CD14-positive monocyte (primary cell): ENCODE results near the gene LRRC61. TPM values are rescaled to one million over a fixed set of nuclear protein-coding genes. Genes with fewer than 3 reads are reported as not detected.

ENCODE experiments used
- DNase-seq, 3 donors: peaks; one replicate each; pipeline ENCODE4 v3.0.0-alpha.2; 2011 to 2022
- H2AFZ ChIP-seq: 2 replicates; pipeline ENCODE4 v1.6.0; 2012; ENCODE audit warnings: mild to moderate bottlenecking, low read depth, low read length, inconsistent platforms; ENCODE audit not compliant: insufficient read depth, poor library complexity, severe bottlenecking
- H3K27ac ChIP-seq, 2 donors: 1 replicate in 1 of 2; 2 replicates in 1 of 2; pipeline ENCODE4 v1.5.1; 2012 to 2013; ENCODE audit warnings: low read length in 2 of 2, control low read depth in 1 of 2, inconsistent platforms in 1 of 2, low read depth in 1 of 2, mild to moderate bottlenecking in 1 of 2
- H3K27me3 ChIP-seq, 2 donors: one replicate each; pipeline versions ENCODE4 v1.6.0 to v1.6.1; 2011 to 2013; ENCODE audit warnings: low read length in 2 of 2; ENCODE audit not compliant: control insufficient read depth in 2 of 2, insufficient read depth in 2 of 2
- H3K36me3 ChIP-seq, 2 donors: replicated peaks in 1 of 2; 1 replicate in 1 of 2; 2 replicates in 1 of 2; pipeline versions ENCODE4 v1.5.1 to v1.6.1; 2012 to 2013; ENCODE audit warnings: low read length in 2 of 2, control low read depth in 1 of 2, inconsistent platforms in 1 of 2, mild to moderate bottlenecking in 1 of 2; ENCODE audit not compliant: insufficient read depth in 2 of 2, control insufficient read depth in 1 of 2
- H3K4me1 ChIP-seq, 2 donors: 1 replicate in 1 of 2; 2 replicates in 1 of 2; pipeline versions ENCODE4 v1.5.1 to v1.6.1; 2012 to 2013; ENCODE audit warnings: low read length in 2 of 2, control low read depth in 1 of 2, inconsistent platforms in 1 of 2, mild to moderate bottlenecking in 1 of 2, moderate library complexity in 1 of 2; ENCODE audit not compliant: insufficient read depth in 2 of 2, control insufficient read depth in 1 of 2
- H3K4me2 ChIP-seq: replicated peaks from 2 replicates; pipeline ENCODE3; 2012; ENCODE audit warnings: low read length, moderate library complexity, mild to moderate bottlenecking; ENCODE audit not compliant: poor library complexity, severe bottlenecking; ENCODE audit errors: extremely low read depth
- H3K4me3 ChIP-seq, 3 experiments: fragments of 200-600 bp in 1 of 3; sonication (generic) in 1 of 3; replicated peaks in 1 of 3; 1 replicate in 2 of 3; 2 replicates in 1 of 3; pipeline ENCODE4 v1.5.1; 2011 to 2013; ENCODE audit warnings: low read length in 3 of 3, mild to moderate bottlenecking in 3 of 3, control low read depth in 2 of 3, low read depth in 2 of 3, inconsistent platforms in 1 of 3, moderate library complexity in 1 of 3
- H3K79me2 ChIP-seq: 2 replicates; pipeline ENCODE4 v1.6.0; 2012; ENCODE audit warnings: mild to moderate bottlenecking, control low read depth, inconsistent platforms, low read length, moderate library complexity; ENCODE audit not compliant: insufficient read depth
- H3K9ac ChIP-seq: 2 replicates; pipeline ENCODE4 v1.6.0; 2017; ENCODE audit warnings: low read length, mild to moderate bottlenecking; ENCODE audit not compliant: insufficient read depth, poor library complexity, severe bottlenecking
- H3K9me3 ChIP-seq, 2 donors: replicated peaks in 1 of 2; 1 replicate in 1 of 2; 2 replicates in 1 of 2; pipeline versions ENCODE4 v1.5.1 to v1.6.1; 2012 to 2013; ENCODE audit warnings: low read length in 2 of 2, control low read depth in 1 of 2; ENCODE audit not compliant: control insufficient read depth in 1 of 2, insufficient read depth in 1 of 2
- H4K20me1 ChIP-seq: 2 replicates; pipeline ENCODE4 v1.6.0; 2012; ENCODE audit warnings: mild to moderate bottlenecking, low read length, control low read depth, moderate library complexity; ENCODE audit not compliant: insufficient read depth
- H3K27ac Mint-ChIP-seq, 7 donors: one replicate each; pipeline ENCODE4 v1.8.0; 2020; ENCODE audit warnings: mild to moderate bottlenecking in 7 of 7, mixed read lengths in 7 of 7, moderate library complexity in 6 of 7, inconsistent platforms in 2 of 7
- H3K27me3 Mint-ChIP-seq, 3 donors: one replicate each; pipeline ENCODE4 v1.8.0; 2021 to 2022; ENCODE audit warnings: low read depth in 3 of 3, mild to moderate bottlenecking in 3 of 3, mixed read lengths in 3 of 3, moderate library complexity in 3 of 3, inconsistent platforms in 1 of 3
- H3K36me3 Mint-ChIP-seq, 2 donors: one replicate each; pipeline ENCODE4 v1.8.0; 2020; ENCODE audit warnings: mixed read lengths in 2 of 2, inconsistent platforms in 1 of 2, mild to moderate bottlenecking in 1 of 2
- H3K4me1 Mint-ChIP-seq: one replicate; pipeline ENCODE4 v1.8.0; 2020; ENCODE audit warnings: mild to moderate bottlenecking, mixed read lengths
- H3K4me3 Mint-ChIP-seq, 2 donors: one replicate each; pipeline ENCODE4 v1.8.0; 2020; ENCODE audit warnings: mild to moderate bottlenecking in 2 of 2, mixed read lengths in 2 of 2, moderate library complexity in 1 of 2
- H3K9me3 Mint-ChIP-seq, 7 donors: one replicate each; pipeline ENCODE4 v1.8.0; 2020 to 2022; ENCODE audit warnings: mixed read lengths in 7 of 7, mild to moderate bottlenecking in 6 of 7, moderate library complexity in 6 of 7, inconsistent platforms in 2 of 7
- CTCF ChIP-seq: fragments of 200-600 bp; IDR thresholded peaks from one replicate; pipeline ENCODE4 v1.8.0; 2022; ENCODE audit warnings: antibody characterized with exemption, mild to moderate bottlenecking
- WGBS: methylation state at CpG from one replicate; pipeline ENCODE4 v1.1.5; 2013; ENCODE audit warnings: missing lambda C conversion rate; ENCODE audit not compliant: insufficient coverage; 5-methylcytosine and 5-hydroxymethylcytosine counted together
- intact Hi-C, 2 donors: fragments of 100-400 bp; cut with micrococcal nuclease; formaldehyde crosslinking; loops; one replicate each; pipeline versions ENCODE4 v1.15.0 to v1.15.1; 2023
- polyA plus RNA-seq, 3 donors: library from polyadenylated mRNA; depleted of rRNA in 1 of 3; unstranded in 2 of 3; stranded (reverse) in 1 of 3; fragments of 300-500 nt in 2 of 3; fragments of >200 nt in 1 of 3; fragmentation: Illumina TruSeq in 2 of 3; gene quantifications; 1 replicate in 2 of 3; 2 replicates in 1 of 3; pipeline ENCODE4 v1.2.3, GENCODE V29; 2012 to 2021

LRRC61 gene
- polyA plus RNA-seq, 3 donors: 1.4 to 8.6 (median 5.7) TPM

- no peak for DNase-seq
- WGBS: 96% methylated on average over 4 of the region's 7 CpGs
- intact Hi-C loops: no loop called here
- no peaks in the 10 kb centered on the region for H3K36me3 Mint-ChIP-seq
- Histone ChIP-seq H3K9me3 (no peaks in the 10 kb centered on the region), H3K9ac (no peak overlapping the region), H3K4me3 (no peak overlapping the region), H4K20me1 (no peaks in the 10 kb centered on the region), H3K27me3 (no peaks in the 10 kb centered on the region), H2AFZ (no peak overlapping the region), H3K4me2 (no peak overlapping the region), H3K27ac (no peak overlapping the region), H3K79me2 (no peaks in the 10 kb centered on the region), H3K36me3 (no peaks in the 10 kb centered on the region), H3K4me1 (peaks cover 6 to 9% of the 10 kb centered on the region in 2 donors)
- H3K27ac Mint-ChIP-seq: no peak overlapping the region
- peaks cover 20% of the 10 kb centered on the region for H3K4me1 Mint-ChIP-seq
- H3K27me3 Mint-ChIP-seq: no peaks in the 10 kb centered on the region
- no peaks in the 10 kb centered on the region for H3K9me3 Mint-ChIP-seq
- no peak overlapping the region for H3K4me3 Mint-ChIP-seq
- TF ChIP-seq CTCF: no peak
Measured at GRCh38 chr7:150317748-150318444, 5.3 kb upstream of the LRRC61 start.

GRCh38 chr7:150321788-150322113 lies 1.4 kb upstream of the LRRC61 start:
- H3K4me1 ChIP-seq: peaks cover 33 to 37% of the 10 kb centered on the region in 2 donors
- H3K4me3 Mint-ChIP-seq: peak overlapping the region in 1 of 2 donors; percentile 94
- peaks cover 43% of the 10 kb centered on the region for H3K4me1 Mint-ChIP-seq
- H3K9ac ChIP-seq: no peak overlapping the region
- H3K27ac Mint-ChIP-seq: no peak overlapping the region
- H3K4me2 ChIP-seq: no peak overlapping the region
- intact Hi-C loops: no loop called here
- H3K27ac ChIP-seq: no peak overlapping the region
- no peaks in the 10 kb centered on the region for H3K36me3 ChIP-seq
- H3K9me3 ChIP-seq: no peaks in the 10 kb centered on the region
- H3K36me3 Mint-ChIP-seq: peaks cover 3 to 10% of the 10 kb centered on the region in 2 donors
- H3K9me3 Mint-ChIP-seq: no peaks in the 10 kb centered on the region
- no peak for TF ChIP-seq CTCF
- no peaks in the 10 kb centered on the region for H3K27me3 ChIP-seq
- WGBS: 96% methylated on average over 2 of the region's 3 CpGs
- H3K4me3 ChIP-seq: no peak overlapping the region
- H3K79me2 ChIP-seq: peaks cover 12% of the 10 kb centered on the region
- H3K27me3 Mint-ChIP-seq: peaks cover 0 to 2% (median 0%) of the 10 kb centered on the region in 3 donors
- H4K20me1 ChIP-seq: no peaks in the 10 kb centered on the region
- H2AFZ ChIP-seq: no peak overlapping the region
- no peak for DNase-seq
